Loucy (cell line): ENCODE measurements around the gene MEIOB.

ENCODE experiments used
- EZH2phosphoT487 ChIP-seq: fragments of 200-600 bp; IDR thresholded peaks from 2 replicates; pipeline ENCODE4 v1.6.1; 2018; ENCODE audit warnings: antibody characterized with exemption, mild to moderate bottlenecking, moderate library complexity, borderline replicate concordance
- TF ChIP-seq, protein P1 (sequence below): fragments of 200-600 bp; sonication (generic); conservative IDR thresholded peaks from 2 replicates; pipeline ENCODE4 v1.5.1; 2014; ENCODE audit warnings: mild to moderate bottlenecking, antibody characterized with exemption, low read length

DNA sequence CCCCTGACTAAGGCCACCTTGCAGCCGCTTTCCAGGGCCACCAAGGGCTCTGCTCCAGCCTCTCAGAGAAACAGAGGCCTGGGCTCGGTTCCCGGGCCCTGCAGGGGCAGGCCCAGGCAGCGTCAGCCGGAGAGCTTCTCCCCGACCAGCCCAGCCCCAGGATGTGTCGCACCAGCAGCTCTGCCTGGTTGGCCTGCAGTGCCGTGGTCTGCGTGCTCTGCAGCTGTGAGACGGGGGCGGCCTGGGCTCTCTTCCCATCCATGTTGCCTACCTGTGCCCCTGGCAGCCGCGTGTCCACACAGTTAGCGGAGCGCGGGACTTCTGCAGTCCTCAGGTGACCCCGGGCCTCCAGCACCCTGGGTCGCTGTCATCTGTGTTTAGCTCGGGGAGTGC, 83.3 kb downstream of the MEIOB start:
- TF ChIP-seq, protein P1, sequence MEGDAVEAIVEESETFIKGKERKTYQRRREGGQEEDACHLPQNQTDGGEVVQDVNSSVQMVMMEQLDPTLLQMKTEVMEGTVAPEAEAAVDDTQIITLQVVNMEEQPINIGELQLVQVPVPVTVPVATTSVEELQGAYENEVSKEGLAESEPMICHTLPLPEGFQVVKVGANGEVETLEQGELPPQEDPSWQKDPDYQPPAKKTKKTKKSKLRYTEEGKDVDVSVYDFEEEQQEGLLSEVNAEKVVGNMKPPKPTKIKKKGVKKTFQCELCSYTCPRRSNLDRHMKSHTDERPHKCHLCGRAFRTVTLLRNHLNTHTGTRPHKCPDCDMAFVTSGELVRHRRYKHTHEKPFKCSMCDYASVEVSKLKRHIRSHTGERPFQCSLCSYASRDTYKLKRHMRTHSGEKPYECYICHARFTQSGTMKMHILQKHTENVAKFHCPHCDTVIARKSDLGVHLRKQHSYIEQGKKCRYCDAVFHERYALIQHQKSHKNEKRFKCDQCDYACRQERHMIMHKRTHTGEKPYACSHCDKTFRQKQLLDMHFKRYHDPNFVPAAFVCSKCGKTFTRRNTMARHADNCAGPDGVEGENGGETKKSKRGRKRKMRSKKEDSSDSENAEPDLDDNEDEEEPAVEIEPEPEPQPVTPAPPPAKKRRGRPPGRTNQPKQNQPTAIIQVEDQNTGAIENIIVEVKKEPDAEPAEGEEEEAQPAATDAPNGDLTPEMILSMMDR, result no peak
- no peak for TF ChIP-seq EZH2phosphoT487
